ENCODE measurements around the gene ARL10. TPM values are rescaled to one million over a fixed set of nuclear protein-coding genes. Genes with fewer than 3 reads are reported as not detected.
A peak's percentile ranks its signal among the peaks of the same experiment; 100 is the strongest.

The ARL10 gene
- total and polyA plus RNA-seq, 4 donors, result 1.5 to 13.4 (median 4.3) TPM

DNA sequence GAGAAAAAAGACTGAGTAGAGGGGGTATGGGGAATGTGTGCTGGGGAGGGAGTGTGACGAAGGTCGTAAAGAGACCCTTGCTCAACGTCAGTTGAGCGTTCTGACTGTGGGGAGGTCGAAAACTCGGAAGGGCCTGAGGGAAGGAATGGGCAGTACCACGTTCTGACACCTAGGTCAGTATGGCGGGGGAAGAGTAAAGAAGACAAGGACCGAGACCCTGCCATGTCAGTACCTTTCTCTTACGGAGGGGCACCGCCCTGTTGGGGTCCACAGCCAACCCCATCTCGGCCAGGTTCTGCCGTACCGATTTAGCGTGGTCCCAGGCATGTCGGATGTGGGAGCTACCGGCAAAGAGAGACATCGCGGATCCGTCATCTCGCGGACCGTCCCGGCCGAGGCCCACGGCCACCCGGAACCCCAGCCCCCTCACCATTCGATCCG is 22.7 kb downstream of the ARL10 start:
- no peak for TF ChIP-seq CTCF (IDR thresholded peaks at IDR 0.05; ENCODE audit: control extremely low read depth, extremely low read depth)
- 0 to 1% methylated on average over 29 of the region's 29 CpGs for WGBS, 2 donors
- H3K9ac ChIP-seq (ENCODE audit: insufficient read depth in 1 of 2, low read length in 2 of 2), result peak overlapping the region in 1 of 2 donors; percentile 91
- no peaks in the 10 kb centered on the region for H3K27me3 ChIP-seq (ENCODE audit: control insufficient read depth in 3 of 3, insufficient read depth in 3 of 3, low read length in 2 of 3)
- peaks cover 0 to 13% (median 5%) of the 10 kb centered on the region in 5 donors for H3K4me1 ChIP-seq (ENCODE audit: control insufficient read depth in 5 of 5, insufficient read depth in 5 of 5, low read length in 5 of 5)
- ATAC-seq (ENCODE audit: insufficient read depth, low FRiP score) (no peak), DNase-seq (peak in 2 of 3 donors; percentile 16 to 24)
- H3K27ac ChIP-seq (ENCODE audit: low read depth in 1 of 2, low read length in 1 of 2), result peak overlapping the region; percentile 71 to 91
- peak overlapping the region; percentile 98 for H3K4me3 ChIP-seq
- peaks cover 9 to 34% (median 19%) of the 10 kb centered on the region in 4 donors for H3K36me3 ChIP-seq (ENCODE audit: control insufficient read depth in 4 of 4, insufficient read depth in 4 of 4, low read length in 4 of 4)
- H3K9me3 ChIP-seq (ENCODE audit: control insufficient read depth in 4 of 4, insufficient read depth in 3 of 4, low read length in 3 of 4), result no peaks in the 10 kb centered on the region

DNA sequence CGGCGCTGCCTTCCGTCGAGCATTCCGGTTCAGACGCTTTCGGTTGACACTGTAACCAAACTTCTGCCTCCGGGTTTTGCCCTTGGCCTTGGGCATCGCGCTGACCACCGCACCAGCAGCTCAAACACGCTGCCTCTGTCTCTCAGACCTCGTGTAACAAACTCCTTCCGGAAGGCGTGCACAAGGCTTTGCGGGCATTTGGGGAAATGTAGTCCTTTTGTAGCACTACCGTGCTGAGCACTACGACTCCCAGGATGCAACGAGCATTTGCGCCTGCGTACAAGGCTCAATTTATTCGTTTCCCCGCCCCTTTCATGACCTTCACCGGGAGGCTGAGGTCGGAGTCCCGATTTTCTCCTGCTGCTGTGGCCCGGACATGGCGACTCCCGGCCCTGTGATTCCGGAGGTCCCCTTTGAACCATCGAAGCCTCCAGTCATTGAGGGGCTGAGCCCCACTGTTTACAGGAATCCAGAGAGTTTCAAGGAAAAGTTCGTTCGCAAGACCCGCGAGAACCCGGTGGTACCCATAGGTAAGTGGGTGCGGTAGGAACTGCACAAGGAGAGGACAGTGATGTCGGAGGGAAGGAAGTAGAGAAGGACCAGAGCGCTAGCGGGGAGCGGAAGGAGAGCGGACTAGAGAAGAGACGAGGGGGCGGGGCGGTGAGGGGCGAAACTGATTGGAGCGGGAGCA is 23.3 kb downstream of the ARL10 start, which contains the start of the genes HIGD2A and NOP16:
Gene HIGD2A, plus strand, starts transcription at position 308 of the 691 bp plus-strand sequence. Its CDS starts 69 bp downstream, at position 377.
Gene NOP16, minus strand, starts transcription at position 155 of the 691 bp plus-strand sequence. Its CDS starts 59 bp downstream, at position 96.
- Histone ChIP-seq H3K36me3 (ENCODE audit: control insufficient read depth in 4 of 4, insufficient read depth in 4 of 4, low read length in 4 of 4) (peaks cover 9 to 32% (median 15%) of the 10 kb centered on the region in 4 donors), H3K9ac (ENCODE audit: insufficient read depth in 1 of 2, low read length in 2 of 2) (peak within 1 kb of the TSS; percentile 75 to 91), H3K9me3 (ENCODE audit: control insufficient read depth in 4 of 4, insufficient read depth in 3 of 4, low read length in 3 of 4) (no peaks in the 10 kb centered on the region), H3K27ac (ENCODE audit: low read depth in 1 of 2, low read length in 1 of 2) (peak within 1 kb of the TSS; percentile 96 to 97), H3K27me3 (ENCODE audit: control insufficient read depth in 3 of 3, insufficient read depth in 3 of 3, low read length in 2 of 3) (no peaks in the 10 kb centered on the region), H3K4me3 (peak within 1 kb of the TSS; percentile 98), H3K4me1 (ENCODE audit: control insufficient read depth in 5 of 5, insufficient read depth in 5 of 5, low read length in 5 of 5) (peaks cover 0 to 13% (median 5%) of the 10 kb centered on the region in 5 donors)
- whole genome bisulfite sequencing, 2 donors, result 0% methylated on average over 47 of the region's 47 CpGs
- ATAC-seq (ENCODE audit: insufficient read depth, low FRiP score), result peak; percentile 96
- TF ChIP-seq CTCF (IDR thresholded peaks at IDR 0.05; ENCODE audit: control extremely low read depth, extremely low read depth), result no peak
- peak; percentile 99 for DNase-seq

- WGBS, 2 donors, result 26 to 27% methylated on average over 41 of the region's 41 CpGs
- H3K4me3 ChIP-seq, result peak overlapping the region; percentile 59
- no peak for TF ChIP-seq CTCF (IDR thresholded peaks at IDR 0.05; ENCODE audit: control extremely low read depth, extremely low read depth)
- peak overlapping the region; percentile 95 to 97 for H3K27ac ChIP-seq (ENCODE audit: low read depth in 1 of 2, low read length in 1 of 2)
- peaks cover 0 to 13% (median 5%) of the 10 kb centered on the region in 5 donors for H3K4me1 ChIP-seq (ENCODE audit: control insufficient read depth in 5 of 5, insufficient read depth in 5 of 5, low read length in 5 of 5)
- H3K36me3 ChIP-seq (ENCODE audit: control insufficient read depth in 4 of 4, insufficient read depth in 4 of 4, low read length in 4 of 4), result peaks cover 12 to 30% (median 13%) of the 10 kb centered on the region in 4 donors
- no peaks in the 10 kb centered on the region for H3K9me3 ChIP-seq (ENCODE audit: control insufficient read depth in 4 of 4, insufficient read depth in 3 of 4, low read length in 3 of 4)
- DNase-seq, result no peak
- H3K27me3 ChIP-seq (ENCODE audit: control insufficient read depth in 3 of 3, insufficient read depth in 3 of 3, low read length in 2 of 3), result no peaks in the 10 kb centered on the region
- peak overlapping the region; percentile 61 to 90 for H3K9ac ChIP-seq (ENCODE audit: insufficient read depth in 1 of 2, low read length in 2 of 2)
- ATAC-seq (ENCODE audit: insufficient read depth, low FRiP score), result peak; percentile 0
Measured at GRCh38 chr5:176389135-176390123, 24.1 kb downstream of the ARL10 start.

Measured in lung (tissue), 12 donors.